Measurements from ENCODE around the gene MIA3.

The MIA3 gene

GRCh38 chr1:222613627-222614026 lies 4.3 kb upstream of the MIA3 start:
- TF ChIP-seq POLR2AphosphoS5 (IDR thresholded peaks at IDR 0.05; ENCODE audit: low read depth, low read length) (no peak), SIN3A (IDR thresholded peaks at IDR 0.05; ENCODE audit: borderline replicate concordance, insufficient read depth, low read length) (no peak), REST (IDR thresholded peaks at IDR 0.05; ENCODE audit: insufficient read depth in 1 of 2, low read depth in 2 of 2, low read length in 2 of 2) (no peak), TAF1 (IDR thresholded peaks at IDR 0.05; ENCODE audit: borderline replicate concordance, insufficient read depth, low read length) (no peak), FOXP2 (optimal IDR thresholded peaks at IDR 0.05; ENCODE audit: borderline replicate concordance, extremely low read depth, extremely low read length, insufficient read depth) (no peak)

GRCh38 chr1:222616525-222616924 lies 1.4 kb upstream of the MIA3 start:
- no peak for TF ChIP-seq REST (IDR thresholded peaks at IDR 0.05; ENCODE audit: insufficient read depth in 1 of 2, low read depth in 2 of 2, low read length in 2 of 2)
- no peak for TF ChIP-seq FOXP2 (optimal IDR thresholded peaks at IDR 0.05; ENCODE audit: borderline replicate concordance, extremely low read depth, extremely low read length, insufficient read depth)
- no peak for TF ChIP-seq TAF1 (IDR thresholded peaks at IDR 0.05; ENCODE audit: borderline replicate concordance, insufficient read depth, low read length)
- no peak for TF ChIP-seq POLR2AphosphoS5 (IDR thresholded peaks at IDR 0.05; ENCODE audit: low read depth, low read length)
- TF ChIP-seq SIN3A (IDR thresholded peaks at IDR 0.05; ENCODE audit: borderline replicate concordance, insufficient read depth, low read length), result no peak

- TF ChIP-seq TAF1 (IDR thresholded peaks at IDR 0.05; ENCODE audit: borderline replicate concordance, insufficient read depth, low read length) (no peak), FOXP2 (optimal IDR thresholded peaks at IDR 0.05; ENCODE audit: borderline replicate concordance, extremely low read depth, extremely low read length, insufficient read depth) (no peak), REST (IDR thresholded peaks at IDR 0.05; ENCODE audit: insufficient read depth in 1 of 2, low read depth in 2 of 2, low read length in 2 of 2) (no peak), SIN3A (IDR thresholded peaks at IDR 0.05; ENCODE audit: borderline replicate concordance, insufficient read depth, low read length) (no peak), POLR2AphosphoS5 (IDR thresholded peaks at IDR 0.05; ENCODE audit: low read depth, low read length) (no peak)
Observed at GRCh38 chr1:222617367-222617951, 438 bp upstream of the MIA3 start.

- TF ChIP-seq POLR2AphosphoS5 (IDR thresholded peaks at IDR 0.05; ENCODE audit: low read depth, low read length) (no peak), SIN3A (IDR thresholded peaks at IDR 0.05; ENCODE audit: borderline replicate concordance, insufficient read depth, low read length) (no peak), FOXP2 (optimal IDR thresholded peaks at IDR 0.05; ENCODE audit: borderline replicate concordance, extremely low read depth, extremely low read length, insufficient read depth) (no peak), REST (IDR thresholded peaks at IDR 0.05; ENCODE audit: insufficient read depth in 1 of 2, low read depth in 2 of 2, low read length in 2 of 2) (no peak), TAF1 (IDR thresholded peaks at IDR 0.05; ENCODE audit: borderline replicate concordance, insufficient read depth, low read length) (no peak; the same call in 1 of the 2 replicates)
Observed at GRCh38 chr1:222618880-222619596, 1.1 kb downstream of the MIA3 start.

All from PFSK-1 (cell line).